GM18517 (cell line): Measurements from ENCODE around the gene IRGC.

ENCODE experiments used
- ATAC-seq: cut with Tn5 transposase; IDR thresholded peaks from one replicate; pipeline ENCODE4 v1.9.1; 2021; ENCODE audit warnings: mild to moderate bottlenecking, moderate library complexity; ENCODE audit not compliant: unreplicated experiment

Gene IRGC

DNA sequence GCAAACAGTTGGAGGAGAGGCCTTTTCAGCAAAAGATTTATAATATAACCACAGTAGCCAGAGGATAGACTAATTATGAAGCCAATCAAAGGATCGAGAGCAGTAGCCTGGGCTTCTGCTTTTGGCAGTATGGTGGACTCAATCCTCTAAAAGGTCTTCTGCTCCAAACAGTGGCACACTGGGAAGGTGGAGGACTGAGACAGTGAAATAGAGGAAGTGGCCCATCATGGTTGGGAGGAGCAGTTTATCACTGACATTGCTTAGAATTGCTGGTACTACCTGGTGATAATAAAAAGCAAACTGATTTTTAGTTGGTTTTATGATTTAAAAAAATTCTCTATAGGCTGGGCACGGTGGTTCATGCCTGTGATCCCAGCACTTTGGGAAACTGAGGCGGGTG is 25.0 kb upstream of the IRGC start:
- ATAC-seq, result no peak

DNA sequence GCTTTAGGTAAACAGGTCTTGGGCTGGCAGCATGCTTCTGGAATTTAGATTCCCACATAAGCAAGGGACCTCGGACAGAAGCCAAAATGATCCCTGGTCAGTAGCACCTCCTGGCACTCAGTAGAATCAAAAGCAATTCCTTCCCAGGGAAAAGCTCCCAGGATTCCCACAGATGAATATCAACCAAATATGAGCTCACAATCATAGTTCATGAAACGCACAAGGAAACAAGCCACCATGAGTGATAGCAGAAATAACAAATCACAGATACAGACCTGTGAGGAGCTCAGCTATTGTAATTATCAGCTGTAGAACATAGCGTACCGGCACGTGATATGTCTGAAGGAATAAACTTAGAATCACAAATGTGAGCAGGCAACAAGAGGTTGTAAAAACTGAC is 24.1 kb upstream of the IRGC start:
- ATAC-seq, result no peak

DNA sequence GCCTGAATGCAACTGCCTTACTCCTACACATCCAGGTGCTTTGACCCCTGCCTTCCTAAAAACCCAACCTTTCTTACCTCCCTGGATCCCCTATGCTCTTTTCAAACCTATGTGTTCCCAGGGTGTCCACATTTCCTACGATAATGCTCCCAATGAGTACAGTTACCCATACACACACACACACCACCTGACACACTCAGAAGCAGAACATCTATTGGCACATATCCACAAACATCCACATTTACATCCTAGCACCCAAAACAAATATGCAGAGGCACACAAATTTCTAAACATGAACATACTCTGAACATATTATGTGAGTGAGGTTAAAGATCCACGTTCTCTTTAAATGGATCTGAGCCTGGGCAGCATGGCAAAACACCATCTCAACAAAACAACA is 23.5 kb upstream of the IRGC start:
- no peak for ATAC-seq

DNA sequence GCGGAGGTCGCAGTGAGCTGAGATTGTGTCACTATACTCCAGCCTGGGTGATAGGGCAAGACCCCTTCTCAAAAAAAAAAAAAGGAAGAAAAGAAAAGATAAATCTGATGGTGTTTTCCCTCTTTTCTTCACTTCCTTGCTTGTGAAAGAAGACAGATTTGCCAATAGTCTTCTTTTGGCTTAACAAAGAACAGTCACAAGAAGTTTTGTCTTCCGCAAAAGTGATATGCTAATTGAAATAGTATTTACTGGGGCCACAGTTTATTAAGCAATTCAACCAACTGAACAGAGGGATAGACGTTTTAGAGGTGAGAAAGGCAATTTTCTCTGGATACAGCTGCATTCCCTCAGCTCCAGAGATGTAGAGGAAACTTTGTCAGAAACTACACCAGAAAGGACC is 23.0 kb upstream of the IRGC start:
- ATAC-seq, result no peak

DNA sequence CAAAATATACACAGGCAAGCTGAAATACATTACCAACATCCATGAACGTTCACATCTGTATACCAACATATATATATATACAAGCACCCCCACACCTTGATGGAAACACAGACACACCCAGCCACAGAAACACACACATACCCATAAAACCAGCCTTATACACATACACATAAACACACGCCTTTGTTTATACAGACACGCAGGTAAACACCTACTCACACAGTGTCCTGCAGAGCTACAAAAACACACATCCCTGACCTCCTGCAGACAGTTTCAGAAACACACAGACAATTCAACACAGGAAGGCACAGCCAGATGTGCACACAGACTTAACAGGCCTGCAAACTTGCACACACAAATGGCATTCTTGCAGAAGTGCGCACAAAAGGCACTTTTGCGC is 21.3 kb upstream of the IRGC start:
- no peak for ATAC-seq

DNA sequence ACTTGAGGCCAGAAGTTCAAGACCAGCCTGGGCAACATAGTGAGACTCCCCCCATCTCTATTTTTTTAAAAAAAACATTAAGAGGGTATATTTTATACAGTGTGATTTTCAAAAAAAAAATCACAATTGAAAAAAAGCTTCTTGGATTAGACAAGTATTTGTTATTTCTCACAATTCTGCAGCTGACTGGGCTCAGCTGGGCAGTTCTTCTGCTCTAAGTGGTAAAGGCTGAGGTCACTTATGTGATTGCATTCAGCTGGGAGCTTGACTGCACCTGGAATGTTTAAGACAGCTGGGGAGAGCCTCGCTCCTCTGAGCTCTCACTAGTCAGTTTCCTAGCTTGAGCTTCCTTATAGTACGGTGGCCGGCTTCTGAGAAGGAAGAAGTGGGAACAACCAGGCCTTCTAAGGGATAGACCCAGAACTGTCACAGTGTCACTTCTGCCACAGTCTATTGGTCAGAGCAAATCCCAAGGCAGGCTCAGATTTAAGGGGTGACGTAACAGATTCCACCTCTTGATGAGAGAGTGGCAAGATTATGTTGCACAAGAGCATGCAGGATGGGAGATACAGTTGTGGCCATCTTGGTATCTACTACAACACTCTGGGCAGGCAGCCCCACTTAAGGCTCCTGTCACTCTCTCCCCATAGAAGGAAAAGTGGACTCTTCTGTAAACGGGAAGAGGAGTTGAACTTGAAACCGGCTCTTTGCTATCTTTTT is 19.7 kb upstream of the IRGC start:
- no peak for ATAC-seq

DNA sequence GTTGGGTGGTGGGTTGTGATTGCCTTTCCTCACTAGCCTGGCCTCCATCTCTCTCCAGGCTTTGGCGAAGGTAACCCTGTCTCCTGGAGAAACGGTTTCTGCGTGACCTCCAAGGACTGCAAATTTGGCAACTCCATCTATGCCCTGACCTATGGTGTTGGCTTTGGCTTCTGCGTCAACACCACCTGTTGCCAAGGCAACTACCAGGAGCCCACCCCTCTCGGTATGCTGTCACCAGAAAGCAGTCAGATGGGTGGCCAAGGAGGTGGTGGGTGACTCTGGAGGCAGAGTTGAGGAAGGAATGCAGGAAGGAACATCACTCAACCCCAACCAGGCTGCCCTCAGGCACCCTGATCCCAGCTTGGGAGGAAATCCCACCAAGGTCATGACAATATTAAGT is 18.6 kb upstream of the IRGC start:
- no peak for ATAC-seq

DNA sequence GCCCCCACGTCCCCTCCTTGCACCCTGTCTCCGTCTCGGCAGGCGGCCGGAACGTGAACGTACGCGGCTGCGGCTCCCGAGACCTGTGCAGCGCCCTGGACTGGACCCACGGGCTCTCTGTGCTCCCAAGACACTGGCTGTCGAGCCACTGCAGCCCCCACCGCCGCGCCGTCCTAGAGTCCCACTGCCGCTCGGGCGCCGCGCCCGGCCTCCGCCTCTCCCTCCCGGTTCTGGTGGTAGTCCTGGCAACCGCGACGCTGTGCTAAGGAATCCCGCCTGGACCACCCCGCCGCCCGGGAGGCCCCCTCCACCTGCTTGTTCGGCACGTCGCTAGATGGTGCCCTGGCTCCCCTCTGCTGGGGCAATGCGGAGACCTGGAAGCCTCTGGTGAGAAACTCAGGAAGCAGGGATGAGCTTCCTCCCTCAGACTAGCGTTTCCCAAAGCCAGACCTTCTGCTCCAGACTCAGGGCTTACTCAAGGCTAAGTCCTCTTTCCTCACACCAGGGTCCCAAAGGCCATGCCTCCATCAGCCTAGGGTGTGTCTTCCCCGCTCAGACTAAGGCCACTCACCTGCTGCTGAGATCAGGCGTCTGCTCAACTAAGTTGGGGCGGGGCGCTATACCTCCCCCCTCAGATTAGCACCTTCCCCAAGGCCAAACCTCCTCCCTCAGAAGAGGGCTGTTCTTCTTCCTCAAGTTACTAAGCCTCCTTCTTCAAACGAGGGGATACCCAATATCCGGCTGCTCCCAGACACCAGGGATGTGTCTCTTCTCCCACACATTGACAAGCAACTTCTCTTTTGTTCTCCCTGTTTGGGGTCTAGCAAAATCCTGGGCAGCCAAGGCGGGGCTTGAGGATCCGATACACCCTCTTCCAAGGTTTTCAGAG is 16.1 kb upstream of the IRGC start:
- ATAC-seq, result no peak

DNA sequence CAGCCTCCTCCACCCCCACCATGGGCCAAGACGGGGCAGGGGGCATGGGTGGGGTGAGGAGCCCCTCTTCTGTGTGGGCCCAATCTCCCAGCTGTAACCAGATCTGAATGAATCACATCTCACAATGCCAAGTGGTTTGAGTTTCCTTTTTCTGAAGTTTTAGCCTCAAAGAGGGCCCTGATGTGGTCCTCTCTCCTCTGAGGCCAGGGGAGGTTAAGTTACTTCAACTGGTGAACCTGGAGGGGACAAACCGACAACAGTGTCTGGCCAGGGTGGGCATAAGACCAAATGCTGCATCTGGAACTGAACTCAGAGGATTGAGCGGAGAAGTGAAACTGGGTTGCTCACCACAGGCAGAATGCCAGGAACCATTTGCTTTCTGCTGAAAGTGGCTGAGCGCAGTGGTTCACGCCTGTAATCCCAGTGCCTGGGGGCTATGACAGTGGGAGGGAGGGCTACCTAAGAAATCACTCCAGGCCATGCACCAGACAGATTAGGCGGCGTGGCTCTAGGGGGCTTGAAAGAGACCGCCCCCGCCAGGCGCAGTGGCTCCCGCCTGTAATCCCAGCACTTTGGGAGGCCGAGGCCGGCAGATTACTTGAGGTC is 15.4 kb upstream of the IRGC start:
- ATAC-seq, result no peak

DNA sequence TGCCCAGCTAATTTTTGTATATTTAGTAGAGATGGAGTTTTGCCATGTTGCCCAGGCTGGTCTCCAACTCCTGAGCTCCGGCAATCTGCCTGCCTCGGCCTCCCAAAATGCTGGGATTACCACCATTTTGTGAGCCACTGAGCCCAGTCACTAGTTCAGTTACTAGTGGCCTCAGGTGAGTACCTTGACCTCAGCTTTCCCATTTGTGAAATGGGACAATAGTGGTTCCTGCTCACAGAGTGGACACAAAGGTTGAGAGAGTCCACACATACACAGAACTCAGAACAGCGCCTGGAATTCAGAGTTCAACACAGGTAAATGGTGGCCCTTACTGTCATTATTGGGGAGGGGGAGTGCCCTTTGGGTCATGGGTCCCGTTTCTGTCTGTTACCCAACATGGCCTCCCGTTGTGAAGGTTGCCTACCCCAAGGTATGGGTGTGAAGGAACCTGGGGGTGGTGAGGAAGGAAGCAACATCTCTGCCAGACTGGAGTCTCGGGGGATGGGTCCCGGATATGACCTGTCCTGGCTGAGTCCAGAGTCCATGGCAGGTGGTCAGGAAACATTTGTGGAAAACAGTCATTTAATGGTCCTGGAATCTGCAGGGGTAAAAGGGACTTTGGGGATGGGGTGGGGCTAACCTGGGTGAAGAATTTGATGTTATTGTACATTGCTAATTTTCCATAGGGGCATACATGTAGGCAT is 11.7 kb upstream of the IRGC start:
- no peak for ATAC-seq

DNA sequence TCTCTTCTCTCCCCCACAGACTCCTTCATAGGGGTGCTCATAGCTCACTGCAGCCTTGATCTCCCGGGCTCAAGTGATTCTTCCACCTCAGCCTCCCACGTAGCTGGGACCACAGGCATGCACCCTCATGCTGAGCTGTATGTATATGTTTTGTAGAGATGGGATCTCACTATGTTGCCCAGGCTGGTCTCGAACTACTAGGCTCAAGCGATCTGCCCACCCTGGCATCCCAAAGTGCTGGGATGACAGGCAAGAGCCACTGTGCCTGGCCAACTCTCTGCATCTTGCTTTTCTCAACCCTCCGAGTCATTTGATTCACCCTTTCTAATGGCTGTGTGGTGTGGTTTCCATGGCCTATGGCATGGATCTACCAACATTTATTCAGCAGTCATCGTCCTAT is 10.1 kb upstream of the IRGC start:
- no peak for ATAC-seq

DNA sequence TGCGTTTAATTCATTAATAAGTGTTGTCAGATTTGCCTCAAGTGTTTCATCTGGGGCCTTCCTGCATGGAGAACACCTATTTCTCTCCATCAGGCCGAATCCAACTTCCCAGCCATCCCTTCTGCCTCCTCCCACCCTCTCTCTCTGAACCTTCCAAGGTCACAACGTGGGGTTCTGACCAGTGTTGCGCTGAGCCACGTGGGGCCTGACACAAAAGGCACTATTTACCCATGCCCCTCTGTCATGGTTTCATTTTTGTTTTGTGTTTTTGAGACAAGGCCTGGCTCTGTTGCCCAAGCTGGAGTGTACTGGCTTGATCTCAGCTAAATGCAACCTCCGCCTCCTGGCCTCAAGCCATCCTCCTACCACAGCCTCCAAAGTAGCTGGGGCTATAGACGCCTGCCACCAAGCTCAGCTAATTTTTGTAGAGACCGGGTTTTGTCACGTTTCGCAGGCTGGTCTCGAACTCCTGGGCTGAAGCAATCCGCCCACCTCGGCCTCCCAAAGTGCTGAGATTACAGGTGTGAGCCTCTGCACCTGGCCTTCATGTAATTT is 8.6 kb upstream of the IRGC start:
- ATAC-seq, result no peak

DNA sequence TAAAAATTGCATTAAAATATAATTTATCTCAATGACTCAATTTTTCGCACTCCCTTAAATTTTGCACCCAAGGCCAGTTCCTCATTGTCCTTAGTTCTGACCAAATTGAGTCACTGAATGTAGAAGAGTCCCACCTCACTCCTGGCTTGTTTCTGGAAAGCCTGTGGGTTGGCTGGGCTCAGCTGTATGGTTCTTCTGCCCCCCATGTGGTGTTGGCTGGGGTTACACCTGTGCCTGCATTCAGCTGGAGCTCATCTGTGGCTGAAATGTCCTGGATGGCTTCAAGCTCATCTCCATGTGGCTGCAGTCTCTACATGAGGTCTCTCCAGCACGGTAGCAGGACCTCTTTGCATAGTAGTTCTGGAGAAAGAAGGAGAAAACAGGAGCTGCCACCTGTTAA is 7.2 kb upstream of the IRGC start:
- no peak for ATAC-seq

DNA sequence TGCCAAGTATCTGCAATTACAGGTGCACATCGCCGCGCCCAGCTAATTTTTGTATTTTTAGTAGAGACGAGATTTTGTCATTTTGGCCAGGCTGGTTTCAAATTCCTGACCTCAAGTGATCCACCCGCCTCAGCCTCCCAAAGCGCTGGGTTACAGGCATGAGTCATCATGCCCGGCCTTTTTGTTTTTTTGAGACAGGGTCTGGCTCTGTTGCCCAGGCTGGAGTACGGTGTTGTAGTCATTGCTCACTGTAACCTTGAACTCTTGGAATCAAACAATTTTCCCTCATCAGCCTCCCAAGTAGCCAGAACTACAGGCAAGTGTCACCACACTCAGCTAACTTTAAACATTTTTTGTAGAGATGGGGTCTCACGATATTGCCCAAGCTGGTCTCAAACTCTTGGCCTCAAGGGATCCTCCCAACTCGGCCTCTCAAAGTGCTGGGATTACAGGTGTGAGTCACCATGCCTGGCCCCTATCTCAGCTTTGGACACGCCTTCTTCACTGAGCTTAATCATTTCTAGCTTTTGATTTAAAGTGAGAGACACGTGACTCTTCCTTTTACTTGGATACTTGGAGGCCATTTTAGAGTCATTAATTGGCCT is 4.0 kb upstream of the IRGC start:
- ATAC-seq, result no peak

DNA sequence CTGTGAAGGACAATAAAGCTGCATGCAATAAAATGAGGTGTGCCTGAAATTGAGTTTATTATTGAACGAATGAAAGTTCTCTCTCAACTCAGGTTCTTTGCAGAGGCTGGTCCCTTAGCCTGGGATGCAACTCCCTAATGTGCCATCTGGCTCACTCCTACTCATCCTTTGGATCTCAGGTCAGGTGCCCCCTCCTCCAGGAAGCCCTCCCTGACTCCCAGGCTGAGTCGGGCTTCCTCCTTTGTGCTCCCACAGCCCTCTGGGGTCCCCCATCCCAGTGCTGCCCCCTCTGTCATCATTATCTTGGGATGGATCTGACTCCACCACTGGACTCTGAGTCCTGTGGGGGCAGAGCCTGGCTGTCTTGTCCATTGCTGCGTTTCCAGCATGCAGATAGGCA is 2.7 kb upstream of the IRGC start:
- no peak for ATAC-seq

DNA sequence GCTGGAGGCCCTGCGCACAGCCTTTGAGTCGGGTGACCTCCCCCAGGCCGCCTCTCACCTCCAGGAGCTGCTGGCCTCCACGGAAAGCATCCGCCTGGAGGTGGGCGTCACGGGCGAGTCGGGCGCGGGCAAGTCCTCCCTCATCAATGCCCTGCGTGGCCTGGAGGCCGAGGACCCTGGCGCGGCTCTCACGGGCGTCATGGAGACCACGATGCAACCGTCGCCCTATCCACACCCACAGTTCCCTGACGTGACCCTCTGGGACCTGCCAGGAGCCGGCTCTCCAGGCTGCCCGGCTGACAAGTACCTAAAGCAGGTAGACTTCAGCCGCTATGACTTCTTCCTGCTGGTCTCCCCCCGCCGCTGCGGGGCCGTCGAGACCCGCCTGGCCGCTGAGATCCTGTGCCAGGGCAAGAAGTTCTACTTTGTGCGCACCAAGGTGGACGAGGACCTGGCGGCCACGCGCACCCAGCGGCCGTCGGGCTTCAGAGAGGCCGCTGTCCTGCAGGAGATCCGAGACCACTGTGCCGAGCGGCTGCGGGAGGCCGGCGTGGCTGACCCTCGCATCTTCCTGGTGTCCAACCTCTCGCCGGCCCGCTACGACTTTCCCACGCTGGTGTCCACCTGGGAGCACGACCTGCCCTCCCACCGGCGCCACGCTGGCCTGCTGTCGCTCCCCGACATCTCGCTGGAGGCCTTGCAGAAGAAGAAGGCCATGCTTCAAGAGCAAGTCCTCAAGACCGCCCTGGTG is 2.9 kb downstream of the IRGC start:
- no peak for ATAC-seq

DNA sequence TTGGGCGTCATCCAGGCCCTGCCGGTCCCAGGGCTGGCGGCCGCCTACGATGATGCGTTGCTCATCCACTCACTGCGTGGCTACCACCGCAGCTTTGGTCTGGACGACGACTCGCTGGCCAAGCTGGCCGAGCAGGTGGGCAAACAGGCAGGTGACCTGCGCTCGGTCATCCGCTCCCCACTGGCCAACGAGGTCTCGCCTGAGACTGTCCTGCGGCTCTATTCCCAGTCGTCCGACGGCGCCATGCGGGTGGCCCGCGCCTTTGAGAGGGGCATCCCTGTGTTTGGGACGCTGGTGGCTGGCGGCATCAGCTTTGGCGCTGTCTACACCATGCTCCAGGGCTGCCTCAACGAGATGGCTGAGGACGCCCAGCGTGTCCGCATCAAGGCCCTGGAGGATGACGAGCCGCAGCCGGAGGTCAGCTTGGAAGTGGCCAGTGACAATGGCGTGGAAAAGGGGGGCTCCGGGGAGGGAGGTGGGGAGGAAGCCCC is 3.5 kb downstream of the IRGC start:
- ATAC-seq, result no peak

DNA sequence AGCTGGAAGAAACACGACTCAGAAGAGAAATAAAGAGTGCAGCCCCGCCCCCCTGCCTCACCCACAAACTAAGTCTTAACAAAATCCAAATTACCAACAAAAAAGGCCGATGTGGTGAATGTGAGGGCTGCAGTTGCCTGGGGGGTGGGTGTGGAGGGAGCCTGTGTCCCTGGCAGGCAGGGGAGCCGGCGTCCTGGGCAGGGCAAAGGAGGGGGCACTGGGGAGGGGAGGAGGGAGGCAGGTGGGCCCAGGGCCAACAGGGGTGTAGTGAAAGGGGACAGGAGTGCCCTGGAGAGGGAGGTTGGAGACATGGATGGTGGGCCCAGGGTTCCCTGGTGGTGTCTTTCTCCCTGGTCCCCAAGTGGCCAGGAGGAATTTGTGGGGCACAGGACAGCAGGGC is 4.0 kb downstream of the IRGC start:
- no peak for ATAC-seq

DNA sequence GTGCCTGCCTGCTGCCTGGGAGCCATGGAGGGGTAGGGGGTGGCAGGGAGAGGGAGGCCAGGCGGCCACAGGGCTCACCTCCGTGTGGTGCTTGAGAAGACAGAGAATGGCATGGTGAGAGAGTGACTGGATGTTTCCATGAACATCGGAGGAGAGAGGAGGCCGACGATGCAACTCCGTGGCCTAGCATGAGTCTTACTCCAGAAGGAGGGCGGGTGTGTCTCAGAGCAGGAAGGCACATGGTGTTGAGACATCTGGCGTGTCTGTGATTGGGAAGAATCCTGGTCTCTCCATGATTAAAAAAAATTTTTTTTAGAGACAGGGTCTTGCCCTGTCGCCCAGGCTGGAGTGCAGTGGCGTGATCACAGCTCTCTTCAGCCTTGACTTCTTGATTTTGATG is 5.1 kb downstream of the IRGC start:
- ATAC-seq, result no peak
